Right atrium auricular region (tissue), 2 donors: Measurements from ENCODE around the gene BRIP1. TPM values are rescaled to one million over a fixed set of nuclear protein-coding genes. Genes with fewer than 3 reads are reported as not detected.

Experiments used
- DNase-seq: peaks from one replicate; pipeline ENCODE4 v3.0.0-alpha.2; 2019; ENCODE audit warnings: low spot score
- H3K27ac ChIP-seq, 2 donors: fragments of 200-600 bp; sonication (generic); 1 replicate in 1 of 2; 2 replicates in 1 of 2; pipeline ENCODE4 v1.5.1; 2016 to 2019
- H3K27me3 ChIP-seq, 2 donors: fragments of 200-600 bp; sonication (generic); one replicate each; pipeline versions ENCODE4 v1.5.1 to v1.6.0; 2017 to 2019
- H3K36me3 ChIP-seq: fragments of 200-600 bp; sonication (generic); one replicate; pipeline ENCODE4 v1.5.1; 2016
- H3K4me1 ChIP-seq, 2 donors: fragments of 200-600 bp; sonication (generic); one replicate each; pipeline versions ENCODE4 v1.5.1 to v1.6.0; 2017 to 2019
- H3K4me3 ChIP-seq, 2 donors: fragments of 200-600 bp; sonication (generic); 1 replicate in 1 of 2; 2 replicates in 1 of 2; pipeline ENCODE4 v1.5.1; 2017 to 2019; ENCODE audit warnings: mild to moderate bottlenecking in 1 of 2, moderate library complexity in 1 of 2
- H3K9me3 ChIP-seq, 2 donors: fragments of 200-600 bp; sonication (generic); one replicate each; pipeline ENCODE4 v1.5.1; 2019
- total RNA-seq, 2 donors: library from RNA; depleted of rRNA; stranded (reverse); fragments of >200 nt; gene quantifications; one replicate each; pipeline ENCODE4 v1.1.0, GENCODE V29; 2016
- TF ChIP-seq, protein P1 (sequence below), 2 donors: fragments of 200-600 bp; sonication (generic); IDR thresholded peaks; one replicate each; pipeline ENCODE4 v1.5.1; 2019; ENCODE audit warnings: antibody characterized with exemption in 2 of 2

Gene BRIP1
- total RNA-seq, 2 donors from 2014 or later = not detected

DNA sequence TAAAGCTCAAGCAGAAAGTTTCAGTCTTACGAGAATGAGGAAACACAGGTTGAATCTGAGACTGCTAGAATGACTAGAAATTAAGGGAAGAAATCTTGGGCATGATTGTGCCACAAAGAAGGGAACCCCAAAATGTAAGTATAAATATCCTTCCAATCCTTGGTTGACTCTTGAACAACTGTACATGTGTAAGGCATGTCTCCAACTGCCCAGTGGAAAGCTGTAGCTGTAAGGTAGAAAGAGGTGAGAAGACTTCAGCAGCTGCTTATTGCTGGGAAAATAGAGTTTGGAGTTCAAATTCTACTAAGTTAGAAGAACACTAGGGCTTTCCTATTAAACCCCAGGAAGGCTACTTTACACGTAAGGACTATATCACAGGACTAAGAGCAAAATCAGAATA, 212.6 kb downstream of the BRIP1 start:
- no peak overlapping the region for H3K27ac ChIP-seq
- DNase-seq = no peak
- H3K9me3 ChIP-seq = peaks cover 3 to 31% of the 10 kb centered on the region in 2 donors
- H3K4me3 ChIP-seq = no peak overlapping the region
- TF ChIP-seq, protein P1, sequence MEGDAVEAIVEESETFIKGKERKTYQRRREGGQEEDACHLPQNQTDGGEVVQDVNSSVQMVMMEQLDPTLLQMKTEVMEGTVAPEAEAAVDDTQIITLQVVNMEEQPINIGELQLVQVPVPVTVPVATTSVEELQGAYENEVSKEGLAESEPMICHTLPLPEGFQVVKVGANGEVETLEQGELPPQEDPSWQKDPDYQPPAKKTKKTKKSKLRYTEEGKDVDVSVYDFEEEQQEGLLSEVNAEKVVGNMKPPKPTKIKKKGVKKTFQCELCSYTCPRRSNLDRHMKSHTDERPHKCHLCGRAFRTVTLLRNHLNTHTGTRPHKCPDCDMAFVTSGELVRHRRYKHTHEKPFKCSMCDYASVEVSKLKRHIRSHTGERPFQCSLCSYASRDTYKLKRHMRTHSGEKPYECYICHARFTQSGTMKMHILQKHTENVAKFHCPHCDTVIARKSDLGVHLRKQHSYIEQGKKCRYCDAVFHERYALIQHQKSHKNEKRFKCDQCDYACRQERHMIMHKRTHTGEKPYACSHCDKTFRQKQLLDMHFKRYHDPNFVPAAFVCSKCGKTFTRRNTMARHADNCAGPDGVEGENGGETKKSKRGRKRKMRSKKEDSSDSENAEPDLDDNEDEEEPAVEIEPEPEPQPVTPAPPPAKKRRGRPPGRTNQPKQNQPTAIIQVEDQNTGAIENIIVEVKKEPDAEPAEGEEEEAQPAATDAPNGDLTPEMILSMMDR (IDR thresholded peaks at IDR 0.05) = no peak
- H3K36me3 ChIP-seq = no peaks in the 10 kb centered on the region
- no peaks in the 10 kb centered on the region for H3K4me1 ChIP-seq
- no peaks in the 10 kb centered on the region for H3K27me3 ChIP-seq

DNA sequence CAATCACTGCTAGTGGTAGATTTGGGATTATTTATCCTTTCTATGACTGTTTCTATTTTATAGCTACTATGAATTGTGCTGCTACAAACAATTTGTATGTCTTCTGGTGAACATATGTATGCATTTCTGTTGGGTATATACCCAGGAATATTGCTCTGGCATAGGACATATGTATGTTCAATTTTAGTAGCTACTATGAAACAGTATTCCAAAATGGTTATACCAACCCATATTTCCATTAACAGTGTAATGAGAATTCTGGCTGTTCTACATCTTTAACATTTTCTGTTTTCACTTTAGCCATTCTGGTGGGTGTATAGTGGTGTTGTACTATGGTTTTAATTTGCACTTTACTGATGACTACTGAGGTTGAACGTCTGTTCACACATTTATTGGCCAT, 214.7 kb downstream of the BRIP1 start:
- TF ChIP-seq, protein P1 (IDR thresholded peaks at IDR 0.05) = no peak
- H3K9me3 ChIP-seq = peaks cover 3 to 25% of the 10 kb centered on the region in 2 donors
- no peaks in the 10 kb centered on the region for H3K27me3 ChIP-seq
- no peak for DNase-seq
- H3K4me1 ChIP-seq = no peaks in the 10 kb centered on the region
- H3K27ac ChIP-seq = no peak overlapping the region
- H3K4me3 ChIP-seq = no peak overlapping the region
- H3K36me3 ChIP-seq = no peaks in the 10 kb centered on the region

DNA sequence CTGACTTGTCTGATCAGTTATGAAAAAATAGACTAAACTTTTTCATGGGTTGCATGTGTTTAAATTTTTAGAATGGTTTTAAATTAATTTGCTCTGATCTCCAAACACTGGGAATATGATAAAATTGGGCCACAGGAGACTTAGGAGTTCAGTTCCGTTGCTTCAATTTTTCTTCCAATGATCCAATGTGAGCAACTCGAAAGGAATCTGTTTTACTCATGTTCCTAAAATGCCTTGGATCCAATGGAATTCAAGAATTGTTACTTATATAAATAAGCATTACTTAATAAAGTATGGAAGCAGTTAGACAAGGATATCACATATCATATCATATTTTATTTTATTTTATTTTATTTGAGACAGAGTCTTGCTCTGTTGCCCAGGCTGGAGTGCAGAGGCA, 216.3 kb downstream of the BRIP1 start:
- H3K4me1 ChIP-seq = no peaks in the 10 kb centered on the region
- peaks cover 0 to 17% of the 10 kb centered on the region in 2 donors for H3K9me3 ChIP-seq
- no peaks in the 10 kb centered on the region for H3K27me3 ChIP-seq
- DNase-seq = no peak
- TF ChIP-seq, protein P1 (IDR thresholded peaks at IDR 0.05) = no peak
- H3K4me3 ChIP-seq = no peak overlapping the region
- no peaks in the 10 kb centered on the region for H3K36me3 ChIP-seq
- H3K27ac ChIP-seq = no peak overlapping the region

DNA sequence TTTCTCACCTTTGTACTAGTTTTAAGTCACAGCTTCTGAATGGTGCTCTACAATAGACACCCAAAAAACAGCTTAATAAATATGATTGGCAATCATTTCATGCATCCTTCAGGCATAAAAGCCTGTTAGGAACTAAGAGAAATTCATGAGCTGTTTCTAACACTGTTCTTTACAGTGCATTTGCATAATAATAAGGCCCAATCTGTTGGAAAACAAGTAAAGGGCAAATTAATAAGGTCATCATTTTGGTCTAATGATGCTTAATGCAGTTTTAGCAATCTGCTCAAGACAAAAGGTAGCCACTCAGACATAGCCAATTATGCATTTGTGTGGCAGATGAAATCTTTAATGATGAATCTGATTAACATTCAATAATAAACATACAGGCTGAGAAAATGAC, 216.8 kb downstream of the BRIP1 start:
- Histone ChIP-seq H3K27ac (no peak overlapping the region), H3K36me3 (no peaks in the 10 kb centered on the region), H3K9me3 (peaks cover 0 to 12% of the 10 kb centered on the region in 2 donors), H3K27me3 (no peaks in the 10 kb centered on the region), H3K4me3 (no peak overlapping the region), H3K4me1 (no peaks in the 10 kb centered on the region)
- TF ChIP-seq, protein P1 (IDR thresholded peaks at IDR 0.05) = no peak
- no peak for DNase-seq

DNA sequence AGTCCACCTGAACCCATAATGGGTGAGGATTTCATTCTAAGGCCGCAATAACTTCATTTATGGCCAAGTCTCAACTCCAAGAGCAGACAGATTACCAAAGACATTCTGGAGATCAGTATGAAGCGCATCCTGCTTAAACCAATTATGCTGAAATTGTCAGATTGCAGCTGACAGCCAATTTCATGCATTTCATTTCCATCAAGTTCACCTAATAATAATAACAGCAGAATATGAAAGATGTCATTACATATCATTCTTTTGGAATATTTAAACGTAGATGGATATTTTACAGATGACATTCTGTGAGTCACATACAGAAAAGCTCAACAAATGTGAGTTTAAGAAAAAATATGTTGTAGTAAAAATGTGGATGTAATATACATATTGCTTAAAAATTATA, 217.4 kb downstream of the BRIP1 start:
- TF ChIP-seq, protein P1 (IDR thresholded peaks at IDR 0.05) = no peak
- DNase-seq = no peak
- Histone ChIP-seq H3K4me3 (no peak overlapping the region), H3K4me1 (no peaks in the 10 kb centered on the region), H3K27me3 (no peaks in the 10 kb centered on the region), H3K36me3 (no peaks in the 10 kb centered on the region), H3K9me3 (peaks cover 0 to 6% of the 10 kb centered on the region in 2 donors), H3K27ac (no peak overlapping the region)
